HEK293 (cell line): Measurements from ENCODE around the gene RAE1.

Experiments
- CTCF ChIA-PET: fragments of 350-600 bp; formaldehyde crosslinking; extraction: SDS; loops from one replicate; lab custom pipeline; 2021; ENCODE audit warnings: antibody characterized with exemption; lab: Yijun Ruan, JAX
- POLR2A ChIA-PET: fragments of 300-600 bp; formaldehyde crosslinking; extraction: SDS; loops from one replicate; lab custom pipeline; 2020; ENCODE audit warnings: antibody characterized with exemption, inconsistent platforms; lab: Yijun Ruan, JAX
- H3K27ac ChIP-seq: fragments of 200-500 bp; sonication (Bioruptor generic); 2 replicates; pipeline ENCODE4 v1.5.1; 2014; ENCODE audit warnings: low read depth, low read length, control low read depth, inconsistent platforms; ENCODE audit errors: extremely low read depth
- H3K36me3 ChIP-seq, 2 experiments: fragments of 200-500 bp in 1 of 2; sonication (Bioruptor generic) in 1 of 2; 1 replicate in 1 of 2; 2 replicates in 1 of 2; pipeline ENCODE4 v1.5.1; 2014 to 2017; ENCODE audit warnings: inconsistent platforms in 2 of 2, low read length in 2 of 2; ENCODE audit not compliant: control insufficient read depth in 2 of 2, insufficient read depth in 1 of 2
- H3K4me1 ChIP-seq: fragments of 200-500 bp; sonication (Bioruptor generic); 2 replicates; pipeline ENCODE4 v1.5.1; 2014; ENCODE audit warnings: mild to moderate bottlenecking, low read length, inconsistent platforms; ENCODE audit not compliant: control insufficient read depth, insufficient read depth
- H3K4me3 ChIP-seq: 2 replicates; pipeline ENCODE4 v1.5.1; 2011; ENCODE audit warnings: low read depth, mild to moderate bottlenecking, control low read depth, low read length, moderate library complexity
- H3K9me3 ChIP-seq: fragments of 200-500 bp; sonication (Bioruptor generic); 2 replicates; pipeline ENCODE4 v1.5.1; 2014; ENCODE audit warnings: low read depth, low read length, inconsistent platforms; ENCODE audit not compliant: control insufficient read depth, insufficient read depth
- GLI2 ChIP-seq: fragments of 450-650 bp; formaldehyde crosslinking; IDR thresholded peaks from 2 replicates; pipeline ENCODE4; 2017; ENCODE audit warnings: missing biosample characterization, missing genetic modification characterization, low read depth, borderline replicate concordance
- GLIS2 ChIP-seq: fragments of 450-650 bp; formaldehyde crosslinking; IDR thresholded peaks from 2 replicates; pipeline ENCODE4 v1.5.1; 2016; ENCODE audit warnings: missing biosample characterization, missing genetic modification characterization
- HOXA7 ChIP-seq: sonication (generic); formaldehyde crosslinking; IDR thresholded peaks from 2 replicates; pipeline ENCODE4 v1.8.1; 2022; ENCODE audit warnings: missing genetic modification reagents, borderline replicate concordance
- PRDM1 ChIP-seq: fragments of 450-650 bp; formaldehyde crosslinking; IDR thresholded peaks from 2 replicates; pipeline ENCODE4; 2016; ENCODE audit warnings: missing biosample characterization, missing genetic modification characterization
- PRDM4 ChIP-seq: fragments of 450-650 bp; formaldehyde crosslinking; IDR thresholded peaks from 2 replicates; pipeline ENCODE4 v1.5.1; 2017; ENCODE audit warnings: missing biosample characterization, missing genetic modification characterization
- SCRT2 ChIP-seq: fragments of 450-650 bp; formaldehyde crosslinking; IDR thresholded peaks from 2 replicates; pipeline ENCODE4 v1.5.1; 2016; ENCODE audit warnings: missing biosample characterization, missing genetic modification characterization
- SP2 ChIP-seq: fragments of 450-650 bp; formaldehyde crosslinking; IDR thresholded peaks from 2 replicates; pipeline ENCODE4 v1.5.1; 2016; ENCODE audit warnings: missing biosample characterization, missing genetic modification characterization
- TRIM28 ChIP-seq: IDR thresholded peaks from 2 replicates; pipeline ENCODE4 v1.6.1; 2011; ENCODE audit warnings: low read length, control low read depth, borderline replicate concordance
- ZBTB17 ChIP-seq: fragments of 450-650 bp; formaldehyde crosslinking; IDR thresholded peaks from 2 replicates; pipeline ENCODE4 v1.5.1; 2016; ENCODE audit warnings: missing biosample characterization, missing genetic modification characterization
- ZBTB26 ChIP-seq: fragments of 450-650 bp; formaldehyde crosslinking; optimal IDR thresholded peaks from 2 replicates; pipeline ENCODE3; 2016; ENCODE audit warnings: missing biosample characterization, mild to moderate bottlenecking, missing genetic modification characterization
- ZBTB8A ChIP-seq: fragments of 450-650 bp; formaldehyde crosslinking; IDR thresholded peaks from 2 replicates; pipeline ENCODE4 v1.5.1; 2016; ENCODE audit warnings: missing biosample characterization, missing genetic modification characterization
- ZEB2 ChIP-seq: fragments of 450-650 bp; formaldehyde crosslinking; IDR thresholded peaks from 2 replicates; pipeline ENCODE4 v1.5.1; 2016; ENCODE audit warnings: missing biosample characterization, missing genetic modification characterization
- ZNF121 ChIP-seq: fragments of 450-650 bp; formaldehyde crosslinking; IDR thresholded peaks from 2 replicates; pipeline ENCODE4 v1.5.1; 2016; ENCODE audit warnings: missing biosample characterization, missing genetic modification characterization
- ZNF169 ChIP-seq: fragments of 450-650 bp; formaldehyde crosslinking; IDR thresholded peaks from 2 replicates; pipeline ENCODE4 v1.5.1; 2016; ENCODE audit warnings: missing biosample characterization, missing genetic modification characterization
- ZNF174 ChIP-seq: fragments of 450-650 bp; formaldehyde crosslinking; IDR thresholded peaks from 2 replicates; pipeline ENCODE4 v1.5.0; 2017; ENCODE audit warnings: missing biosample characterization, mild to moderate bottlenecking, missing genetic modification characterization
- ZNF19 ChIP-seq: fragments of 450-650 bp; formaldehyde crosslinking; IDR thresholded peaks from 2 replicates; pipeline ENCODE4; 2016; ENCODE audit warnings: missing biosample characterization, missing genetic modification characterization, low read depth
- ZNF214 ChIP-seq: fragments of 450-650 bp; formaldehyde crosslinking; IDR thresholded peaks from 2 replicates; pipeline ENCODE4 v1.5.1; 2017; ENCODE audit warnings: missing biosample characterization, mild to moderate bottlenecking, missing genetic modification characterization, borderline replicate concordance
- ZNF354C ChIP-seq: fragments of 450-650 bp; formaldehyde crosslinking; IDR thresholded peaks from 2 replicates; pipeline ENCODE4 v1.5.1; 2016; ENCODE audit warnings: missing biosample characterization, missing genetic modification characterization, low read depth, borderline replicate concordance
- ZNF404 ChIP-seq: fragments of 450-650 bp; formaldehyde crosslinking; IDR thresholded peaks from 2 replicates; pipeline ENCODE4 v1.5.1; 2017; ENCODE audit warnings: missing biosample characterization, missing genetic modification characterization
- ZNF433 ChIP-seq: fragments of 450-650 bp; formaldehyde crosslinking; IDR thresholded peaks from 2 replicates; pipeline ENCODE4 v1.5.1; 2016; ENCODE audit warnings: missing biosample characterization, missing genetic modification characterization, low read depth
- ZNF548 ChIP-seq: fragments of 450-650 bp; formaldehyde crosslinking; IDR thresholded peaks from 2 replicates; pipeline ENCODE4 v1.5.1; 2016; ENCODE audit warnings: missing biosample characterization, missing genetic modification characterization
- ZNF549 ChIP-seq: fragments of 450-650 bp; IDR thresholded peaks from 2 replicates; pipeline ENCODE4 v1.5.1; 2018; ENCODE audit warnings: missing biosample characterization, missing genetic modification characterization, mild to moderate bottlenecking, inconsistent platforms, moderate library complexity
- ZNF560 ChIP-seq: fragments of 450-650 bp; formaldehyde crosslinking; IDR thresholded peaks from 2 replicates; pipeline ENCODE4 v1.5.1; 2017; ENCODE audit warnings: missing biosample characterization, missing genetic modification characterization, borderline replicate concordance
- ZNF585B ChIP-seq: fragments of 450-650 bp; formaldehyde crosslinking; IDR thresholded peaks from 2 replicates; pipeline ENCODE4 v1.5.1; 2016; ENCODE audit warnings: missing biosample characterization, missing genetic modification characterization
- ZNF776 ChIP-seq: fragments of 450-650 bp; formaldehyde crosslinking; IDR thresholded peaks from 2 replicates; pipeline ENCODE4 v1.5.0; 2017; ENCODE audit warnings: missing biosample characterization, missing genetic modification characterization, borderline replicate concordance
- ZNF777 ChIP-seq: fragments of 450-650 bp; formaldehyde crosslinking; IDR thresholded peaks from 2 replicates; pipeline ENCODE4 v1.5.1; 2017; ENCODE audit warnings: missing biosample characterization, missing genetic modification characterization, borderline replicate concordance
- ZNF791 ChIP-seq: fragments of 450-650 bp; formaldehyde crosslinking; IDR thresholded peaks from 2 replicates; pipeline ENCODE4 v1.5.1; 2016; ENCODE audit warnings: missing biosample characterization, missing genetic modification characterization
- TF ChIP-seq, protein P1 (sequence below): fragments of 450-650 bp; formaldehyde crosslinking; IDR thresholded peaks from 2 replicates; pipeline ENCODE4 v1.5.1; 2016; ENCODE audit warnings: missing biosample characterization, missing genetic modification characterization
- TF ChIP-seq, protein P2 (sequence below): sonication (generic); formaldehyde crosslinking; IDR thresholded peaks from 2 replicates; pipeline ENCODE4 v1.8.1; 2022; ENCODE audit warnings: mild to moderate bottlenecking, moderate library complexity, missing genetic modification reagents

RAE1 gene

GRCh38 chr20:57388953-57389694 is 38.1 kb downstream of the RAE1 start (continued):
- TF ChIP-seq ZNF354C (no peak), ZNF560 (tag by site-specific recombination) (no peak), ZNF791 (no peak), ZNF433 (tag by site-specific recombination) (no peak), ZNF776 (tag by site-specific recombination) (no peak), SP2 (tag by site-specific recombination) (0 out of 2 replicates have a peak, but pooled peaks have one; percentile 19), GLIS2 (tag by site-specific recombination) (peak; percentile 35; the same call in 1 of the 2 replicates)
- TF ChIP-seq, protein P1, sequence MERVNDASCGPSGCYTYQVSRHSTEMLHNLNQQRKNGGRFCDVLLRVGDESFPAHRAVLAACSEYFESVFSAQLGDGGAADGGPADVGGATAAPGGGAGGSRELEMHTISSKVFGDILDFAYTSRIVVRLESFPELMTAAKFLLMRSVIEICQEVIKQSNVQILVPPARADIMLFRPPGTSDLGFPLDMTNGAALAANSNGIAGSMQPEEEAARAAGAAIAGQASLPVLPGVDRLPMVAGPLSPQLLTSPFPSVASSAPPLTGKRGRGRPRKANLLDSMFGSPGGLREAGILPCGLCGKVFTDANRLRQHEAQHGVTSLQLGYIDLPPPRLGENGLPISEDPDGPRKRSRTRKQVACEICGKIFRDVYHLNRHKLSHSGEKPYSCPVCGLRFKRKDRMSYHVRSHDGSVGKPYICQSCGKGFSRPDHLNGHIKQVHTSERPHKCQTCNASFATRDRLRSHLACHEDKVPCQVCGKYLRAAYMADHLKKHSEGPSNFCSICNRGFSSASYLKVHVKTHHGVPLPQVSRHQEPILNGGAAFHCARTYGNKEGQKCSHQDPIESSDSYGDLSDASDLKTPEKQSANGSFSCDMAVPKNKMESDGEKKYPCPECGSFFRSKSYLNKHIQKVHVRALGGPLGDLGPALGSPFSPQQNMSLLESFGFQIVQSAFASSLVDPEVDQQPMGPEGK (tag by site-specific recombination) = no peak

- Histone ChIP-seq H3K9me3 (no peaks in the 10 kb centered on the region), H3K27ac (no peak overlapping the region; the same call in 1 of the 2 replicates), H3K36me3 (peaks cover 0 to 30% of the 10 kb centered on the region in 2 experiments; a peak in 1 of 3 replicates), H3K4me1 (no peaks in the 10 kb centered on the region; the same call in 1 of the 2 replicates), H3K4me3 (no peak overlapping the region)
- CTCF ChIA-PET = interaction anchor here (0.9 to 2.4 kb wide), 3 partner anchors 8 to 109 kb away, joined by 5 to 7 read pairs (median 7); no protein-coding TSS in a partner anchor
- POLR2A ChIA-PET = no interaction called here
- no peak for TF ChIP-seq ZBTB8A
- no peak for TF ChIP-seq ZEB2 (tag by site-specific recombination)
- TF ChIP-seq SCRT2 (tag by site-specific recombination) = no peak
- no peak for TF ChIP-seq ZNF585B (tag by site-specific recombination)
- TF ChIP-seq, protein P2, sequence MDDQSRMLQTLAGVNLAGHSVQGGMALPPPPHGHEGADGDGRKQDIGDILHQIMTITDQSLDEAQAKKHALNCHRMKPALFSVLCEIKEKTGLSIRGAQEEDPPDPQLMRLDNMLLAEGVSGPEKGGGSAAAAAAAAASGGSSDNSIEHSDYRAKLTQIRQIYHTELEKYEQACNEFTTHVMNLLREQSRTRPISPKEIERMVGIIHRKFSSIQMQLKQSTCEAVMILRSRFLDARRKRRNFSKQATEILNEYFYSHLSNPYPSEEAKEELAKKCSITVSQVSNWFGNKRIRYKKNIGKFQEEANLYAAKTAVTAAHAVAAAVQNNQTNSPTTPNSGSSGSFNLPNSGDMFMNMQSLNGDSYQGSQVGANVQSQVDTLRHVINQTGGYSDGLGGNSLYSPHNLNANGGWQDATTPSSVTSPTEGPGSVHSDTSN = no peak
- no peak for TF ChIP-seq PRDM4 (tag by site-specific recombination)
- TF ChIP-seq ZNF169 (tag by site-specific recombination) = no peak
- no peak for TF ChIP-seq GLI2 (tag by site-specific recombination)
- no peak for TF ChIP-seq HOXA7 (CRISPR knock-in tag)
- TF ChIP-seq GLIS2 (tag by site-specific recombination) = peak; percentile 12; the same call in 1 of the 2 replicates
- no peak for TF ChIP-seq ZNF404 (tag by site-specific recombination)
- no peak for TF ChIP-seq ZBTB17
- TF ChIP-seq ZNF549 = no peak
- TF ChIP-seq ZNF777 (tag by site-specific recombination) = 0 out of 2 replicates have a peak, but pooled peaks have one; percentile 13
- TF ChIP-seq ZNF214 (tag by site-specific recombination) = no peak
- TF ChIP-seq SP2 (tag by site-specific recombination) = peak; percentile 34; the same call in 1 of the 2 replicates
- TF ChIP-seq ZNF174 (tag by site-specific recombination) = no peak
- TF ChIP-seq ZNF121 = no peak
- TF ChIP-seq ZNF19 (tag by site-specific recombination) = no peak
- TF ChIP-seq PRDM1 (tag by site-specific recombination) = no peak
- no peak for TF ChIP-seq ZNF548
- TF ChIP-seq ZBTB26 = peak; percentile 17
- no peak for TF ChIP-seq TRIM28
Observed at GRCh38 chr20:57389695-57390603, 38.9 kb downstream of the RAE1 start.
